Parathyroid adenoma (tissue), 2 donors: ENCODE results near the gene LATS2.

Experiments used
- H2AFZ ChIP-seq: fragments of 300-600 bp; sonication (generic); one replicate; pipeline ENCODE4 v1.7.0; 2017; ENCODE audit warnings: antibody characterized with exemption, mild to moderate bottlenecking
- H3K27ac ChIP-seq: fragments of 300-600 bp; sonication (generic); one replicate; pipeline ENCODE4 v1.7.0; 2017
- H3K27me3 ChIP-seq: fragments of 300-600 bp; sonication (generic); one replicate; pipeline ENCODE4 v1.7.0; 2017; ENCODE audit warnings: low read length; ENCODE audit not compliant: control insufficient read depth, insufficient read depth
- H3K36me3 ChIP-seq: fragments of 300-600 bp; sonication (generic); one replicate; pipeline ENCODE4 v1.7.0; 2017; ENCODE audit warnings: low read length; ENCODE audit not compliant: control insufficient read depth, insufficient read depth
- H3K4me1 ChIP-seq: fragments of 300-600 bp; sonication (generic); one replicate; pipeline ENCODE4 v1.7.0; 2017; ENCODE audit warnings: control low read depth
- H3K4me2 ChIP-seq: fragments of 300-600 bp; sonication (generic); one replicate; pipeline ENCODE4 v1.7.0; 2017; ENCODE audit warnings: low read length
- H3K4me3 ChIP-seq: fragments of 300-600 bp; sonication (generic); one replicate; pipeline ENCODE4 v1.7.0; 2017; ENCODE audit warnings: low read depth, low read length
- H3K79me2 ChIP-seq: fragments of 300-600 bp; sonication (generic); one replicate; pipeline ENCODE4 v1.7.0; 2017; ENCODE audit warnings: control low read depth
- H3K9ac ChIP-seq: fragments of 300-600 bp; sonication (generic); one replicate; pipeline ENCODE4 v1.7.0; 2017; ENCODE audit warnings: mild to moderate bottlenecking
- H3K9me3 ChIP-seq: fragments of 300-600 bp; sonication (generic); one replicate; pipeline ENCODE4 v1.7.0; 2017; ENCODE audit warnings: low read length; ENCODE audit not compliant: control insufficient read depth
- TF ChIP-seq, protein P1 (sequence below): fragments of 300-600 bp; sonication (generic); IDR thresholded peaks from one replicate; pipeline ENCODE4 v1.7.0; 2017; ENCODE audit warnings: antibody characterized with exemption, mild to moderate bottlenecking
- donor health status: primary hyperparathyroidism.

The LATS2 gene

DNA sequence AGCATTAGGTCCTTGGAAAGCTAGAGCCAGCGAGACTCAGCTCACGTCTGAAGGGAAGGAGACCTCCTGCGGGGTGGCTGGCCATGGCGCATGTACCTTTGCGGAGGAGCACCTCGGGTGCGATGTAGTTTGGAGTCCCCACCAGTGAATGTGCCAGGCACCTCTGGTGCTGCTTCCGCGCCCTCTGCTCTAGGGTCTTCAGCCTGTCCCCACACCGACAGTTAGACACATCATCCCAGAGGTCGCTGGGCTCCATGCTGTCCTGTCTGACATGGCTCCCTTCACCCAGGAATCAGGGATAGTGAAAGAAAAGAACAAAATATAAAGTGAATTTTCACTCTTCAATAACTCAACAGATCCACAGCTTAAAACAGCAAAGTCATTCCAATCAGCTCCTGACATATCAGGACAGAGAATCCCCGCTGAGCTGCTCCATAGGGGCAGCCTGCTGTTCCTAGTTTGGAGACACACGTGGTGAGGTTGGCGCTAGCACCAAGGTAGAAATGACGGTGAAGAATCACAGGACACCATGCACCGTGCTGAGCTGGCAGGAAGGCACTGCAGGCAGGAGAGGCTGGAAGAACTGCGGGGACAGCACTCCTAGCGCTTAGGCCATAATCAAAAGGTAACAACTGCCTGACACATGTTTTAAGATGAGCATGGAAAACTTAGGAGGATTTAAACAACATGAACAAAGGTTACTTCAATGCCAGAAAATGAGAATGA is 79.9 kb downstream of the LATS2 start:
- H3K27me3 ChIP-seq: no peaks in the 10 kb centered on the region
- no peaks in the 10 kb centered on the region for H3K9me3 ChIP-seq
- H3K79me2 ChIP-seq: no peaks in the 10 kb centered on the region
- no peak overlapping the region for H3K27ac ChIP-seq
- H3K4me1 ChIP-seq: no peaks in the 10 kb centered on the region
- H3K4me2 ChIP-seq: no peak overlapping the region
- no peaks in the 10 kb centered on the region for H3K36me3 ChIP-seq
- H2AFZ ChIP-seq: no peak overlapping the region
- H3K4me3 ChIP-seq: no peak overlapping the region
- TF ChIP-seq, protein P1, sequence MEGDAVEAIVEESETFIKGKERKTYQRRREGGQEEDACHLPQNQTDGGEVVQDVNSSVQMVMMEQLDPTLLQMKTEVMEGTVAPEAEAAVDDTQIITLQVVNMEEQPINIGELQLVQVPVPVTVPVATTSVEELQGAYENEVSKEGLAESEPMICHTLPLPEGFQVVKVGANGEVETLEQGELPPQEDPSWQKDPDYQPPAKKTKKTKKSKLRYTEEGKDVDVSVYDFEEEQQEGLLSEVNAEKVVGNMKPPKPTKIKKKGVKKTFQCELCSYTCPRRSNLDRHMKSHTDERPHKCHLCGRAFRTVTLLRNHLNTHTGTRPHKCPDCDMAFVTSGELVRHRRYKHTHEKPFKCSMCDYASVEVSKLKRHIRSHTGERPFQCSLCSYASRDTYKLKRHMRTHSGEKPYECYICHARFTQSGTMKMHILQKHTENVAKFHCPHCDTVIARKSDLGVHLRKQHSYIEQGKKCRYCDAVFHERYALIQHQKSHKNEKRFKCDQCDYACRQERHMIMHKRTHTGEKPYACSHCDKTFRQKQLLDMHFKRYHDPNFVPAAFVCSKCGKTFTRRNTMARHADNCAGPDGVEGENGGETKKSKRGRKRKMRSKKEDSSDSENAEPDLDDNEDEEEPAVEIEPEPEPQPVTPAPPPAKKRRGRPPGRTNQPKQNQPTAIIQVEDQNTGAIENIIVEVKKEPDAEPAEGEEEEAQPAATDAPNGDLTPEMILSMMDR: no peak
- H3K9ac ChIP-seq: no peak overlapping the region

DNA sequence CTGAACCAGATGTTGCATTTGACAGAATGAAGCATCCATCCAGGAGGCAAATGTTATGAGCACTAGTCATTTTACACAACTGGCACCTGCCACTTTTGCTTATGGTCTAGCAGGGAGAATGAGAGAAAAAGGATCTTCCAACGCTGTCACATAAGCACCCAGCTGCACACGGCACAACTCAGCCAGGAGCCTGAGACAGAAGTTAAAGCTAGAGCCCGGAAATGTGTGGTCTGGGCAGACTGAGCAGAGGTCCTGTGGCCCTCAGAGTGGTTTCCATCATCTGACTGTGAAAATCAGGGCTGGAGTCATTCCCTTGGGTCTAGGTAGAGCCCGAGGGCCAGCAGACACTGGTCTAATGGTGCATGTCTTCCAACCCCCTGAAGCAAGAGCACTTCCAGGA is 80.5 kb downstream of the LATS2 start:
- Histone ChIP-seq H3K4me2 (no peak overlapping the region), H3K27ac (no peak overlapping the region), H3K36me3 (no peaks in the 10 kb centered on the region)

DNA sequence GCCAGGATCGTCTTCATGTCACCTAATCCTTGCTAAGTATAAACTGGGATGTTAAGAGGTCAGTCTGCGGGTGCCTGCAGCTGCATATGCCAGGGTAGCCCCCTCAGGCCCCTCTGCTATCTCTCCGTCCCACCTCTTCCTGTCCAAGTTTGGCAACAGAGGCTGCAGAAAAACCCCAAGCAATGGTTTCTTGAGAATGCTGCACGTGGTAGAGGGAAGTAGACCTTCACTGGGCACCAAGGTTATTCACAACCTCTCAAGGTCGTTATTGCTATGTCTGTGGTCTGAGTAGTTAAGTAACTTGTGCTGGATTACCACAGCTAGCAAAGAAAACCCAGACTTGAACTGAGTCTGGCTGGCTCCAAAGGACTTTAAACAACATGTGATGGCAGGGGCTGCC is 81.0 kb downstream of the LATS2 start:
- Histone ChIP-seq H3K9me3 (no peaks in the 10 kb centered on the region), H2AFZ (no peak overlapping the region), H3K9ac (no peak overlapping the region), H3K4me3 (no peak overlapping the region), H3K4me1 (no peaks in the 10 kb centered on the region), H3K27me3 (no peaks in the 10 kb centered on the region), H3K4me2 (no peak overlapping the region), H3K27ac (no peak overlapping the region), H3K36me3 (no peaks in the 10 kb centered on the region), H3K79me2 (no peaks in the 10 kb centered on the region)
- TF ChIP-seq, protein P1: no peak

More for the DNA sequence above, 80.5 kb downstream of the LATS2 start:
- H2AFZ ChIP-seq: no peak overlapping the region
- H3K79me2 ChIP-seq: no peaks in the 10 kb centered on the region
- no peaks in the 10 kb centered on the region for H3K4me1 ChIP-seq
- H3K9ac ChIP-seq: no peak overlapping the region
- no peak overlapping the region for H3K4me3 ChIP-seq
- TF ChIP-seq, protein P1: no peak
- H3K27me3 ChIP-seq: no peaks in the 10 kb centered on the region
- no peaks in the 10 kb centered on the region for H3K9me3 ChIP-seq

DNA sequence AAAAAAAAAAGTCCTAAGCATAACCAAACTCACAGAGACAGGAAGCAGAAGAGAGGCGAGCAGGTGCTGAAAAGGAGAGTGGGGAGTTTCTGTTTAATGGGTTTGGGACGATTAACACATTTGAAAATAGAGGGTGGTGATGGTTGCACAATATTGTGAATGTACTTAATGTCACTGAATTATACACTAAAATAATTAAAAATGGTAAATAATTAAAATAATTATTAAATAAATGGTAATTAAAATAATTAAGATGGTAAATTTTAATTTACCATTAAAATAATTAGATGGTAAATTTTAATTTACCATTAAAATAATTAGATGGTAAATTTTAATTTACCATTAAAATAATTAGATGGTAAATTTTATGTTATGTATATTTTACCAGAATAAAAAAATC is 84.0 kb downstream of the LATS2 start:
- Histone ChIP-seq H3K9me3 (no peaks in the 10 kb centered on the region), H3K36me3 (no peaks in the 10 kb centered on the region), H3K27me3 (no peaks in the 10 kb centered on the region), H3K9ac (no peak overlapping the region), H3K79me2 (no peaks in the 10 kb centered on the region), H3K4me3 (no peak overlapping the region), H3K27ac (no peak overlapping the region), H2AFZ (no peak overlapping the region), H3K4me1 (no peaks in the 10 kb centered on the region), H3K4me2 (no peak overlapping the region)
- TF ChIP-seq, protein P1: no peak

DNA sequence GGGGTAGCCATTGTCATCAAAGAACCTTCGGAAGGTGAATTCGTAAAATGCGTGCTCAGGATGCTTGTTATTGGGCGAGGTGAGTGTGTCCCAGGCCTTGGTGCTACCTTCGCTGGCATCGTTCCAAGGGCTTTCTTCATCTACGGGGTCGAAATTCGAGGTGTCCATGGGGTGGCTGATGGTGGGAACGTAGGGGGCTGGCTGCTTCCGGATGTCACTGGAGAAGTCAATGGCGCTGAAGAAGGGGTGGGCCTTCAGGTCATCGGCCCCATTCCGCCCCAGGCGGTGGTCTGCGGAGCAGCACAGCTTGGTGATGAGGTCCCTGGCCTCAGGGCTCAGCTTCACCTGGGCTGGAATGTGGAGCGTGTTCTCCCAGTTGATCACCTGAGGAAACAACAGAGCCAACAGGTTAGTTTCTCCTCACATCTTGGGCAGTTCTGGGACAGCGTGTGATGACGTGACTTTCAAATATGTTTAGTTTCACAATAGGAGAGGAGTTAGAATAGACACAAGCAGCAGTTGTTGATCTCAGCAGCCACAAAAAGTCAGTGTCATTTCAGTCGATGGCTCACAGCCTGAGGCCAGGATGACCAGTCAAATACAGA is 86.3 kb downstream of the LATS2 start:
- H3K4me1 ChIP-seq: no peaks in the 10 kb centered on the region
- no peaks in the 10 kb centered on the region for H3K79me2 ChIP-seq
- no peak overlapping the region for H3K4me2 ChIP-seq
- no peak overlapping the region for H2AFZ ChIP-seq
- no peak overlapping the region for H3K27ac ChIP-seq
- no peaks in the 10 kb centered on the region for H3K9me3 ChIP-seq
- TF ChIP-seq, protein P1: no peak
- no peaks in the 10 kb centered on the region for H3K27me3 ChIP-seq
- H3K4me3 ChIP-seq: no peak overlapping the region
- H3K9ac ChIP-seq: no peak overlapping the region
- H3K36me3 ChIP-seq: no peaks in the 10 kb centered on the region
